Measurements from ENCODE around the gene AGAP1. TPM values are rescaled to one million over a fixed set of nuclear protein-coding genes. Genes with fewer than 3 reads are reported as not detected.
A peak's percentile ranks its signal among the peaks of the same experiment; 100 is the strongest.

AGAP1 gene
- total RNA-seq, 1 experiment from 2014 or later = 25.8 TPM

GRCh38 chr2:236171181-236171679 lies 677.4 kb downstream of the AGAP1 start:
- Histone ChIP-seq H2BK20ac (ENCODE audit: low read depth, low read length, poor library complexity, severe bottlenecking) (no peak overlapping the region), H3K23me2 (ENCODE audit: insufficient read length, low read depth, low read length, poor library complexity, severe bottlenecking) (peaks cover 30% of the 10 kb centered on the region), H3K9ac (ENCODE audit: extremely low read depth, insufficient read length, low read length) (no peak overlapping the region), H2AK5ac (ENCODE audit: insufficient read length, low read length) (no peak overlapping the region), H3K23ac (ENCODE audit: insufficient read length, low read depth, low read length) (no peak overlapping the region), H4K20me1 (ENCODE audit: control insufficient read depth, insufficient read depth, insufficient read length) (no peaks in the 10 kb centered on the region), H3K79me2 (ENCODE audit: insufficient read depth, low read length) (no peaks in the 10 kb centered on the region), H4K8ac (replicated peaks; ENCODE audit: insufficient read length, low read depth, low read length) (no peak overlapping the region), H3T11ph (ENCODE audit: low read length) (no peak overlapping the region), H2BK5ac (ENCODE audit: insufficient read length, low read length) (no peak overlapping the region), H3K4ac (ENCODE audit: low read depth, low read length) (no peak overlapping the region), H2BK15ac (ENCODE audit: low read depth, low read length) (no peak overlapping the region), H3K56ac (ENCODE audit: insufficient read length, low read depth, low read length) (no peak overlapping the region), H4K5ac (ENCODE audit: insufficient read length, low read depth, low read length) (no peak overlapping the region), H3K9me3 (ENCODE audit: control insufficient read depth, low read depth, low read length) (no peaks in the 10 kb centered on the region), H3K4me1 (ENCODE audit: insufficient read depth, low read length) (peaks cover 19% of the 10 kb centered on the region), H3K79me1 (ENCODE audit: insufficient read depth, low read depth, low read length, poor library complexity, severe bottlenecking) (no peaks in the 10 kb centered on the region), H3K18ac (ENCODE audit: insufficient read length, low read depth, low read length) (no peak overlapping the region), H3K4me2 (ENCODE audit: insufficient read depth, insufficient read length, low read length) (peak overlapping the region; percentile 62), H2BK120ac (ENCODE audit: low read depth, low read length, poor library complexity, severe bottlenecking) (no peak overlapping the region), H3K27me3 (ENCODE audit: insufficient read depth, low read length) (peaks cover 89% of the 10 kb centered on the region), H4K91ac (ENCODE audit: insufficient read length, low read depth, low read length) (no peak overlapping the region), H2BK12ac (ENCODE audit: insufficient read length, low read depth, low read length) (no peak overlapping the region), H3K27ac (ENCODE audit: insufficient read length, low read depth, low read length) (no peak overlapping the region), H2AFZ (ENCODE audit: low read length) (no peak overlapping the region), H3K14ac (ENCODE audit: insufficient read depth, low read length) (no peak overlapping the region)
- peak overlapping the region; percentile 5 to 67; a peak in 3 of 5 replicates for H3K4me3 Mint-ChIP-seq
- peak; percentile 56 for DNase-seq
- TF ChIP-seq CTCF (conservative IDR thresholded peaks at IDR 0.05) = no peak
- peaks cover 50 to 55% of the 10 kb centered on the region in 2 experiments for H3K4me1 Mint-ChIP-seq
- no peak overlapping the region for H3K27ac Mint-ChIP-seq
- H3K9me3 Mint-ChIP-seq = peaks cover 3 to 19% of the 10 kb centered on the region in 2 experiments; a peak in 3 of 5 replicates
- WGBS (ENCODE audit: extremely low coverage, insufficient read length, low lambda C conversion rate) = no CpG with 5 or more reads among the region's 27 CpGs
- peaks cover 0 to 3% (median 0%) of the 10 kb centered on the region in 3 experiments; a peak in 2 of 7 replicates for H3K36me3 Mint-ChIP-seq (ENCODE audit: insufficient read depth in 1 of 3, low read depth in 3 of 3)
- H3K27me3 Mint-ChIP-seq (ENCODE audit: low read depth) = peaks cover 94% of the 10 kb centered on the region

Measured in H9 (cell line).